ENCODE results near the gene HSH2D. TPM values are rescaled to one million over a fixed set of nuclear protein-coding genes. Genes with fewer than 3 reads are reported as not detected.

Gene HSH2D
- total and polyA plus RNA-seq, 4 donors: 5.5 to 9.3 (median 6.4) TPM

GRCh38 chr19:16207490-16208025 lies 64.1 kb downstream of the HSH2D start:
- WGBS, 2 donors: 87 to 95% methylated on average over 12 of the region's 12 CpGs
- H3K4me3 ChIP-seq: no peak overlapping the region
- no peak for TF ChIP-seq CTCF (IDR thresholded peaks at IDR 0.05; ENCODE audit: control extremely low read depth, extremely low read depth)
- ATAC-seq (ENCODE audit: insufficient read depth, low FRiP score) (no peak), DNase-seq (no peak)
- no peak overlapping the region for H3K9ac ChIP-seq (ENCODE audit: insufficient read depth in 1 of 2, low read length in 2 of 2)
- H3K9me3 ChIP-seq (ENCODE audit: control insufficient read depth in 4 of 4, insufficient read depth in 3 of 4, low read length in 3 of 4): no peaks in the 10 kb centered on the region
- peaks cover 0 to 6% (median 0%) of the 10 kb centered on the region in 5 donors for H3K4me1 ChIP-seq (ENCODE audit: control insufficient read depth in 5 of 5, insufficient read depth in 5 of 5, low read length in 5 of 5)
- no peaks in the 10 kb centered on the region for H3K27me3 ChIP-seq (ENCODE audit: control insufficient read depth in 3 of 3, insufficient read depth in 3 of 3, low read length in 2 of 3)
- H3K36me3 ChIP-seq (ENCODE audit: control insufficient read depth in 4 of 4, insufficient read depth in 4 of 4, low read length in 4 of 4): peaks cover 10 to 63% (median 44%) of the 10 kb centered on the region in 4 donors
- no peak overlapping the region for H3K27ac ChIP-seq (ENCODE audit: low read depth in 1 of 2, low read length in 1 of 2)

Small RNAs within 50 kb of the gene (small RNA-seq; reads per million reads assigned to genes)
- gene RF00017 (ENCODE audit: low replicate concordance): not detected

Other genes starting within 250 kb of the HSH2D start
- under 1 TPM in 1 of 2 donors, not detected in 1; 0.43 TPM for gene CYP4F2, start 245.6 kb upstream of the HSH2D start, total RNA-seq
- gene CYP4F2, start 245.6 kb upstream of the HSH2D start, polyA plus RNA-seq: not detected
- under 1 TPM in 1 of 2 donors, not detected in 1; 0.15 TPM for gene CYP4F11, start 209.2 kb upstream of the HSH2D start, total RNA-seq
- 1 to 10 TPM in 1 of 2 donors, under 1 TPM in 1; 0.26 to 1.2 TPM for gene CYP4F11, start 209.2 kb upstream of the HSH2D start, polyA plus RNA-seq
- gene OR10H4, start 194.7 kb upstream of the HSH2D start, total RNA-seq: not detected
- not detected for gene OR10H4, start 194.7 kb upstream of the HSH2D start, polyA plus RNA-seq
- 100 to 1,000 TPM; 382 to 385 TPM for gene TPM4, start 67.2 kb upstream of the HSH2D start, total RNA-seq
- gene TPM4, start 67.2 kb upstream of the HSH2D start, polyA plus RNA-seq: 100 to 1,000 TPM; 274 to 438 TPM
- gene RAB8A, start 31.8 kb upstream of the HSH2D start, total RNA-seq: 10 to 100 TPM; 69.3 to 71.4 TPM
- gene RAB8A, start 31.8 kb upstream of the HSH2D start, polyA plus RNA-seq: 10 to 100 TPM; 32.2 to 51.4 TPM
- gene CIB3, start 29.8 kb downstream of the HSH2D start, total RNA-seq: not detected
- gene CIB3, start 29.8 kb downstream of the HSH2D start, polyA plus RNA-seq: under 1 TPM in 1 of 2 donors, not detected in 1; 0.07 TPM
- 10 to 100 TPM; 53.5 to 73.2 TPM for gene FAM32A, start 41.7 kb downstream of the HSH2D start, total RNA-seq
- 10 to 100 TPM; 64.5 to 81.7 TPM for gene FAM32A, start 41.7 kb downstream of the HSH2D start, polyA plus RNA-seq
- gene AP1M1, start 54.2 kb downstream of the HSH2D start, total RNA-seq: 10 to 100 TPM; 38.5 to 85.7 TPM
- gene AP1M1, start 54.2 kb downstream of the HSH2D start, polyA plus RNA-seq: 10 to 100 TPM; 31.2 to 70.0 TPM
- 100 to 1,000 TPM in 1 of 2 donors, 10 to 100 TPM in 1; 32.5 to 104 TPM for gene KLF2, start 181.1 kb downstream of the HSH2D start, total RNA-seq
- gene KLF2, start 181.1 kb downstream of the HSH2D start, polyA plus RNA-seq: 100 to 1,000 TPM in 1 of 2 donors, 1 to 10 TPM in 1; 7.7 to 121 TPM

All from lung (tissue), 13 donors.